ENCODE measurements around the gene LMOD3.

Gene LMOD3

DNA sequence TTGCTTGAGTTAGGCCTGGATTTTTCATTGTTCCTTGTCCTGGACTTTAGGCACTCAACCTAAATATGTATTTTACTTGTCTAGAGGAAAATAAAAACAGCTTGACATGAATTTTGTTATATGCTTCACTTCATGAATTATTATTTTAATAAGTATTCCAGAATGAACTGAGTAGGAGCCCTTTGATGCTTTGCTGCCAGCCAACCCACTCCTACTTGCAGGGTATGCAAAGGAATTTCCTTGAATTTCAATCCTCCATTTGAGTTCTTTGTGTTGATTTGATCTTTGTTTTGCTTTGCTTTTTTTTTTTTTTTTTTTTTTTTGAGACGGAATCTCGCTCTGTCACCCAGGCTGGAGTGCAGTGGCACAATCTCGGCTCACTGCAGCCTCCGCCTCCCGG, 26.1 kb downstream of the LMOD3 start:
- TF ChIP-seq, protein P1, sequence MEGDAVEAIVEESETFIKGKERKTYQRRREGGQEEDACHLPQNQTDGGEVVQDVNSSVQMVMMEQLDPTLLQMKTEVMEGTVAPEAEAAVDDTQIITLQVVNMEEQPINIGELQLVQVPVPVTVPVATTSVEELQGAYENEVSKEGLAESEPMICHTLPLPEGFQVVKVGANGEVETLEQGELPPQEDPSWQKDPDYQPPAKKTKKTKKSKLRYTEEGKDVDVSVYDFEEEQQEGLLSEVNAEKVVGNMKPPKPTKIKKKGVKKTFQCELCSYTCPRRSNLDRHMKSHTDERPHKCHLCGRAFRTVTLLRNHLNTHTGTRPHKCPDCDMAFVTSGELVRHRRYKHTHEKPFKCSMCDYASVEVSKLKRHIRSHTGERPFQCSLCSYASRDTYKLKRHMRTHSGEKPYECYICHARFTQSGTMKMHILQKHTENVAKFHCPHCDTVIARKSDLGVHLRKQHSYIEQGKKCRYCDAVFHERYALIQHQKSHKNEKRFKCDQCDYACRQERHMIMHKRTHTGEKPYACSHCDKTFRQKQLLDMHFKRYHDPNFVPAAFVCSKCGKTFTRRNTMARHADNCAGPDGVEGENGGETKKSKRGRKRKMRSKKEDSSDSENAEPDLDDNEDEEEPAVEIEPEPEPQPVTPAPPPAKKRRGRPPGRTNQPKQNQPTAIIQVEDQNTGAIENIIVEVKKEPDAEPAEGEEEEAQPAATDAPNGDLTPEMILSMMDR (IDR thresholded peaks at IDR 0.05): no peak
- Mint-ChIP-seq H3K27ac (no peak overlapping the region), H3K9me3 (no peaks in the 10 kb centered on the region), H3K4me3 (no peak overlapping the region), H3K36me3 (ENCODE audit: low read depth) (peaks cover 16% of the 10 kb centered on the region), H3K4me1 (peaks cover 38% of the 10 kb centered on the region), H3K27me3 (ENCODE audit: low read depth, poor library complexity) (no peaks in the 10 kb centered on the region)
- no peak for DNase-seq

DNA sequence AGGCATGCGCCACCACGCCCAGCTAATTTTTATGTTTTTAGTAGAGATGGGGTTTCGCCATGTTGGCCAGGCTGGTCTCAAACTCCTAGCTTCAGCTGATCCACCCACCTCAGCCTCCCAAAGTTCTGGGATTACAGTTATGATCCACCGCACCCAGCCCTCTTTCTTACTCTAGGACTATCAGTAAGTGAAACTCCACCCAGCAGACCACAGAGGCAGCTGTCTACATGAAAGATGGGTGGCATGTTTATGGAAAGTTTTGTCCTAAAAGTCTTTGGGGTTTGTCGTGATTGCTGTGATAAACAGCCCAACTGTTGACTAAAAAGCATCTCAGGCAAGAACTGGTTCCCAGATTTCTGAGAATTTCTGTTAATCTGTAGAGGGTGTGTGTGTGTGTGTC, 26.8 kb downstream of the LMOD3 start:
- Mint-ChIP-seq H3K27ac (peak overlapping the region; percentile 64), H3K27me3 (ENCODE audit: low read depth, poor library complexity) (no peaks in the 10 kb centered on the region), H3K9me3 (no peaks in the 10 kb centered on the region), H3K4me1 (peaks cover 41% of the 10 kb centered on the region), H3K4me3 (no peak overlapping the region), H3K36me3 (ENCODE audit: low read depth) (peaks cover 17% of the 10 kb centered on the region)
- TF ChIP-seq, protein P1 (IDR thresholded peaks at IDR 0.05): no peak
- no peak for DNase-seq

DNA sequence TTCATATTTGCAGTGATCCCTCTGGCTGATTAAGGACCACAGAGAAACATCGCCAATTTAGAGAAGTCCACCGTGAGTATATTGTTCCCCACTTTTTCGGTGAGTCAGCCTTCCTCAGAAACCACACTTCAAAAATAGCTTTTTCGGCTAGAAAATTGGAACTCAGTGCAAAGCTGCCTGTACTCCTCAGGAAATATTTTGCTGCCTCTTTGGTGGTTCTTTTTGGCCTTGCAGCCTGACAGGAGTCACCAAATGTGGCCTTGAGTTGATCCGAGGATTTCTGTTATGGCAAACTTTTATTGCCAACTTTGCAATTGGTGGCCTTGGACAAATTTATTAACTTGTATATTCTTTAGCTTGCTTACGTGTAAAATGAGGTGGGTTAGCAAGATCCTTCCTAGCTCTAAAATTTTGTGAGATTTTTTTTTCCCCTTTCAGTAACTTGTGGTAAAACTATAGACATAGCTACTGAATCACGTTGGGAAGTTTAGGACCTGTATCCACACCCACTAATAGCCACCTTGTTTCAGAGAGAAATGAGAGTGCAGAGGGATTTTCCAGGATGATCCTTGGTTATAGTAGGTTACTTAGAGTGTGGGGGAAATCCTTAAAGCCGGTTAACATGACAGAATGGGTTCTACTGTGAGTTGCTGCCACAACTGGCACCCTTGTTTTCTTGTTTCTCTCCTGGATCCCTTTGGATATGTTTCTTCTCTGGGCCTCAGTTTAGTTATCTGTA, 27.8 kb downstream of the LMOD3 start:
- Mint-ChIP-seq H3K9me3 (no peaks in the 10 kb centered on the region), H3K4me3 (no peak overlapping the region), H3K36me3 (ENCODE audit: low read depth) (peaks cover 19% of the 10 kb centered on the region), H3K27me3 (ENCODE audit: low read depth, poor library complexity) (no peaks in the 10 kb centered on the region), H3K4me1 (peaks cover 51% of the 10 kb centered on the region), H3K27ac (no peak overlapping the region)
- TF ChIP-seq, protein P1 (IDR thresholded peaks at IDR 0.05): no peak
- no peak for DNase-seq

DNA sequence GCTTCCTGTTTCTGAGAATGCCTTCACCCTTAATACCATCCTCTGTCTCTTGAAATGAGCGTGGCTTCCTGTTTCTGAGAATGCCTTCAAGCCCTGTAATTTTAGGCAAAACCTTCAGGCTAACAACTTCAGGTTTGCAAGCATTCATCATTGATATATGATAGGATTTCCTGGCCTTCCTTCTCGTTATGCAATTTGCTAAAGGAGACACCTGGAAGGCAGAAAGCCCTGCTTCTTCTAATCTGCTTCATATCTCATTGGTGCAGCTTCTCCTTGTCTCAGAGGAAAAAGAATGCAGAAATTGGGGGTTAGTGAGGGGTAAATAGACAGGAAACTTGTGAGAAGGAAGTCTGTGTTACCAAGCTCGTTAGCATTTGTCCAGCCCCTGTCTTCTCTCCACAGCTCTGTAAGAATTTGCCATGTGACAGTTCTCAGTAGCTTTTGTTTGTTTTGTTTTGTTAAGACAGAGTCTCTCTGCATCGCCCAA, 30.3 kb downstream of the LMOD3 start:
- TF ChIP-seq, protein P1 (IDR thresholded peaks at IDR 0.05): no peak
- peaks cover 59% of the 10 kb centered on the region for H3K4me1 Mint-ChIP-seq
- H3K27me3 Mint-ChIP-seq (ENCODE audit: low read depth, poor library complexity): no peaks in the 10 kb centered on the region
- peak overlapping the region; percentile 26 for H3K4me3 Mint-ChIP-seq
- peak overlapping the region; percentile 82 for H3K27ac Mint-ChIP-seq
- no peaks in the 10 kb centered on the region for H3K9me3 Mint-ChIP-seq
- H3K36me3 Mint-ChIP-seq (ENCODE audit: low read depth): peaks cover 14% of the 10 kb centered on the region
- no peak for DNase-seq

DNA sequence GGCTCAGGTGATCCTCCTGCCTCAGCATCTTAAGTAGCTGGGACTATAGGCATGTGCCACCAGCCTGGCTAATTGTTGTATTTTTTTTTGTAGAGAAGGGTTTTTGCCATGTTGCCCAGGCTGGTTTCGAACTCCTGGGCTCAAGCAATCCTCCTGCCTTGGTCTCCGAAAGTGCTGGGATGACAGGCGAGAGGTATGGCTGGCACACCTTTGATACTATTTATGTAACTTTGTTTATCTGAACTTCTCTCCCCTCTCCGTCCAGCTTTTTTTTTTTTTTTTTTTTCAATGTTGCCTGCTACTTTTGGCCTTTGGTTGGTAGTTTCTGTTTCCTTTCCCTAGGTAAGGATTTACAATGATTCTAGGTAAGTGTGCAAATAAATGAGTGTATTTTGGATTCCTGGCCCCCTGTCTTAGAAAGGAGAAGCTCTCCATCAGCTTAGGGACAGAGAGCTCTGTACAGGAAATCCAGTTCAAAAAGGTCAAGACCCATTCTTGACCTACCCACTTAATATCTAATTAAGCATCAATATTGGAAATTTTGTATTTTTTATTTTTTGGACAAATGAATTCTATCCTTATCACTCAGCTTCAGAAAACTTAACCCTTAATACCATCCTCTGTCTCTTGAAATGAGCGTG, 30.9 kb downstream of the LMOD3 start:
- Mint-ChIP-seq H3K27me3 (ENCODE audit: low read depth, poor library complexity) (no peaks in the 10 kb centered on the region), H3K9me3 (no peaks in the 10 kb centered on the region), H3K27ac (peak overlapping the region; percentile 82), H3K4me1 (peaks cover 60% of the 10 kb centered on the region), H3K36me3 (ENCODE audit: low read depth) (peaks cover 14% of the 10 kb centered on the region), H3K4me3 (peak overlapping the region; percentile 39)
- TF ChIP-seq, protein P1 (IDR thresholded peaks at IDR 0.05): no peak
- no peak for DNase-seq

Measured in nephron progenitor cell (in vitro differentiated cells).